Type B pancreatic cell (in vitro differentiated cells): Measurements from ENCODE around the gene CCDC107. TPM values are rescaled to one million over a fixed set of nuclear protein-coding genes. Genes with fewer than 3 reads are reported as not detected.

ENCODE experiments used
- DNase-seq: peaks from one replicate; pipeline ENCODE4 v3.0.0; 2021; ENCODE audit warnings: mixed read lengths; ENCODE audit not compliant: unreplicated experiment; ENCODE audit errors: extremely low spot score
- H3K27ac Mint-ChIP-seq: 2 replicates; pipeline ENCODE4 v1.8.0; 2021; ENCODE audit warnings: mild to moderate bottlenecking, mixed read lengths
- H3K27me3 Mint-ChIP-seq: 2 replicates; pipeline ENCODE4 v1.8.0; 2021; ENCODE audit warnings: mixed read lengths
- H3K36me3 Mint-ChIP-seq: 2 replicates; pipeline ENCODE4 v1.8.0; 2021; ENCODE audit warnings: mixed read lengths
- H3K4me1 Mint-ChIP-seq: one replicate; pipeline ENCODE4 v1.8.0; 2021; ENCODE audit warnings: mixed read lengths; ENCODE audit not compliant: unreplicated experiment
- H3K4me3 Mint-ChIP-seq: 2 replicates; pipeline ENCODE4 v1.8.0; 2021; ENCODE audit warnings: mild to moderate bottlenecking, mixed read lengths
- H3K9me3 Mint-ChIP-seq: 2 replicates; pipeline ENCODE4 v1.8.0; 2021; ENCODE audit warnings: mixed read lengths
- CTCF ChIP-seq: fragments of 200-600 bp; sonication (generic); conservative IDR thresholded peaks from 2 replicates; pipeline ENCODE4 v1.5.0; 2021; ENCODE audit warnings: antibody characterized with exemption, mild to moderate bottlenecking
- total RNA-seq: library from RNA; stranded (reverse); gene quantifications from 2 replicates; pipeline ENCODE4 v1.2.1, GENCODE V29; 2021; ENCODE audit warnings: low replicate concordance

Gene CCDC107
- total RNA-seq, 1 donor from 2014 or later: 17.2 TPM

GRCh38 chr9:35689542-35690293 is 31.6 kb downstream of the CCDC107 start, which contains the start of gene TPM2:
TPM2 (minus strand) TSS chr9:35689925; CDS start chr9:35689817, 108 bp downstream.
- TF ChIP-seq CTCF: no peak
- peaks cover 10% of the 10 kb centered on the region for H3K36me3 Mint-ChIP-seq
- H3K4me3 Mint-ChIP-seq: peak within 1 kb of the TSS; percentile 91
- no peaks in the 10 kb centered on the region for H3K27me3 Mint-ChIP-seq
- no peaks in the 10 kb centered on the region for H3K9me3 Mint-ChIP-seq
- peaks cover 34% of the 10 kb centered on the region for H3K4me1 Mint-ChIP-seq
- peak within 1 kb of the TSS; percentile 74 for H3K27ac Mint-ChIP-seq
- peak; percentile 80 for DNase-seq

- Mint-ChIP-seq H3K27me3 (no peaks in the 10 kb centered on the region), H3K4me1 (peaks cover 34% of the 10 kb centered on the region), H3K36me3 (peaks cover 10% of the 10 kb centered on the region), H3K27ac (no peak overlapping the region), H3K4me3 (peak overlapping the region; percentile 84), H3K9me3 (no peaks in the 10 kb centered on the region)
- DNase-seq: no peak
- TF ChIP-seq CTCF: no peak
Observed at GRCh38 chr9:35690294-35690613, 32.2 kb downstream of the CCDC107 start.

DNA sequence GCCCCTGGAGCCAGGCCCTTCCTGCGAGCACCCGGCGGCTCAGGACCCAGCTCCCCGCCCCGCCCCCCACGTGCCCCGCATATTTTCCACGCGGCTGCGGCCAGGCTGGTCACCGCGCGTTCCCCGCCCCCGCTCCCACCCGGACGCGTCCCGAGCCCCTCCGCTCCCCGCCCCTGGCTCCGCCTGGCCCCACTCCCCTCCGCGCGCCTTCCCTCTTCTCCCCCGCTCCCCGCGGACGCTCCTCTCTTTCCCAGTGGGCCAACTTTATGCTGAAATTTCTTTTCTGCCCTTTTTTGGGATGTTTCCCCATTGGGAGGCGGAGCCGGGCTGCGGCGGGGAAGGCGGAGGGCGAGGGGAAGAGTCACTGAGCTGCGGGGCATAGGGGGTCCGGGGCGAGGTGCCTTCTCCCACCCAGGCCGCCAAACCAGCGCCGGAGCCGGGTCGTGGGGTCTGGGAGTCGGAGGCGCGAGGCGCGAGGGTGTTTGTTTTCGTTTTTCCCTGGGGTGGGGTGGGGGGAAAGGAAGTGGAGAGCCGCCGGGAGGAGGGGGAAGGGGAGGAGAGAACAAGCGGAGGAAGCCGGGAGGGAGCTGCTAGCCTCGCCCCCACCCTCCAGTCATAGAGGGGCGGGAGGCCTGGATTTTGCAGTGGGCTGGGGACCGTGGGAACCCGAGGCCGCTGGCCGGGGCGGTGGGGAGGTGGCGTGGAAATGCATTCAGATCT is 32.7 kb downstream of the CCDC107 start:
- Mint-ChIP-seq H3K27ac (peak overlapping the region; percentile 66), H3K36me3 (peaks cover 10% of the 10 kb centered on the region), H3K4me1 (peaks cover 34% of the 10 kb centered on the region), H3K9me3 (no peaks in the 10 kb centered on the region), H3K27me3 (no peaks in the 10 kb centered on the region), H3K4me3 (peak overlapping the region; percentile 91)
- no peak for TF ChIP-seq CTCF
- no peak for DNase-seq

DNA sequence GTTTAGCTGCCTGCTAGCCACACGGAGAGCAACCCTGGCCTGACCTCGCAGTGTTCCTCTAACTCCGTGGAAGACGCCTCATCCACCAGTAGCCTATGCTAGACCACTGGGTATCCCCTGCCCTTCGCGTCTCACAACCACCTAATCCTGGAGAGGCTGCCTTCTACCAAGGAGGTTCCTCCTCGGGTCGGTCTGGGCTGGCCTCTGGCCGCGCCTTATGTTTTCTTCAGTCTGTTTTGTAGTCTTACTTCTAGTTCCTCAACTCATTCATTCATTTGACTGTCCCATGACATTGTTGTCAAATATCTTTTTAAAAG is 33.2 kb downstream of the CCDC107 start:
- Mint-ChIP-seq H3K9me3 (no peaks in the 10 kb centered on the region), H3K27ac (peak overlapping the region; percentile 66), H3K4me3 (peak overlapping the region; percentile 91), H3K4me1 (peaks cover 34% of the 10 kb centered on the region), H3K27me3 (no peaks in the 10 kb centered on the region), H3K36me3 (peaks cover 9% of the 10 kb centered on the region)
- no peak for DNase-seq
- no peak for TF ChIP-seq CTCF

DNA sequence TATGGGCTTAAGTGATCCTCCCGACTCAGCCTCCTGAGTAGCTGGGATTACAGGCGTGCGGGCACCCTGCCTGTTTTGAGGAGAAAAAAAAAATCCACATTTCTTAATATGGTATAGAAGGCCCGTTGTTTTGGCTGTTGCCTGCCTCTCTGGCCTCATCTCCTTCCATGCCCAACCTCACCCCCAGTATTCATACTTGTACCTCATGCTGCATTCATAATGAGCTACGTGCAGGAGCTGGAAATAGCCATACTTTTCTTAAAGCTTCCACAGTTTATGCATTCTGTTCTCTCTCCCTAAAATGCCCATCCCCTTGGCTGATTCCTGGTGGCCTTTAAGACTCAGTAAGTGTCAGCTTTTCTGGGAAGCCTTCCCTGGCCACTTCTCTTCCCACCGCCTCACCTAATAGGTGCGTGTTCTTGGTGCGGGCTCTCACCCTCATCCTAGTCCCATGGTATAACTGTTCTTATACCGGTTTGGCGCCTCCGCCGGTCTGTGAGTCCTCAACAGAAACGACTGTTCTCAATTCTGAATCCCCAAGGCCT is 33.7 kb downstream of the CCDC107 start:
- TF ChIP-seq CTCF: no peak
- H3K36me3 Mint-ChIP-seq: peaks cover 14% of the 10 kb centered on the region
- peak overlapping the region; percentile 91 for H3K4me3 Mint-ChIP-seq
- H3K27me3 Mint-ChIP-seq: no peaks in the 10 kb centered on the region
- H3K27ac Mint-ChIP-seq: peak overlapping the region; percentile 66
- H3K9me3 Mint-ChIP-seq: no peaks in the 10 kb centered on the region
- H3K4me1 Mint-ChIP-seq: peaks cover 31% of the 10 kb centered on the region
- DNase-seq: no peak
